GM19328 (cell line): ENCODE results near the gene WDFY4.

ENCODE experiments used
- ATAC-seq: cut with Tn5 transposase; IDR thresholded peaks from one replicate; pipeline ENCODE4 v1.9.1; 2021; ENCODE audit warnings: mild to moderate bottlenecking, moderate library complexity; ENCODE audit not compliant: unreplicated experiment

WDFY4 gene

DNA sequence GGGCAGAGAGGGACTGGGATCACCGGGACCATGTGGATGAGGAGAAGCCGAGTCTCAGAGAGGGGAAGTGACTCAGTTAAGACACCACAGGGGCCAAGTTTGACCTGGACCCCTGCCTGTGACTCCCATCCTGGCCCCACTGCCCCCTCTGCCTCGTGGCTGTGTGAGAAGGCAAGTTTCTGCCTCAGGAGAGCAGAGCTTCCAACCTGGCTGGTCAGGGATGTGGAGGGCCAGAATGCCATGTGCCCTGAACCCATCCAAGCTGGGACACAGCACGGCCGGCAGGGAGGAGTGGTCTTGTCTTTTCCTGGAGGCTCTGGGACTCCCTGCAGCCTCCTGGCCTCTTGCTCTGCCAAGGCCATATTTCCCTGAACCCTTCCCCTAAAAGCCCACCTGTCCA lies 19.5 kb downstream of the WDFY4 start:
- no peak for ATAC-seq

DNA sequence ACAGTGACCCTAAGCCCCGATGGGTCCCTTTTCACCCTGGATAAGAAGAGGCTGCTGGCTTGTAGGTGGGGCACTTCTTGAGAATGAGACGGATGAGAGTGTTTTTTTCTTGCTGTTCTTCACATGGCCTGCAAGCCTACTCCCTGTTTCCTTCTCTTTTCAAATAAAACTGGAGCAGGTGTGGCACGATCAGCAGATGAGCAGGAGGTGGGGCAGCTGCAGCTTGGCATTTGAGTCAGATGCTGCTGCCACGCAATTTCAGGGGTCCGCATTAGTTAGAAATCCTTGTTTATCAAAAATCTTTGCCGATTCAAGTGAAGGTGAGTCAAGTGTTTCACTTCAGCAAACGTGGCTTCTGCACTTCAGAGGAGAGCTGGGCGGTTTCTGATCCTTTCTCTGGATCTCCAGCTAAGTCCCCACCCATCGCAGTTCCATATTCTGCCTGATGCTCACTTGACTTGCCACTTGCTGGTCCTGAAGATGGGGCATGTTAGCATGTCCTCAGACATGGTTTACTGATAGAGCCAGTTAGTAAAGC lies 20.8 kb downstream of the WDFY4 start:
- no peak for ATAC-seq

GRCh38 chr10:48707472-48707871 lies 22.8 kb downstream of the WDFY4 start:
- ATAC-seq, result no peak

- ATAC-seq, result no peak
These were observed 23.5 kb downstream of the WDFY4 start for GRCh38 chr10:48708144-48708543.

GRCh38 chr10:48710647-48711275 lies 26.1 kb downstream of the WDFY4 start:
- no peak for ATAC-seq

GRCh38 chr10:48711830-48712229 lies 27.2 kb downstream of the WDFY4 start:
- no peak for ATAC-seq

- no peak for ATAC-seq
These were observed 29.4 kb downstream of the WDFY4 start for GRCh38 chr10:48714088-48714487.

DNA sequence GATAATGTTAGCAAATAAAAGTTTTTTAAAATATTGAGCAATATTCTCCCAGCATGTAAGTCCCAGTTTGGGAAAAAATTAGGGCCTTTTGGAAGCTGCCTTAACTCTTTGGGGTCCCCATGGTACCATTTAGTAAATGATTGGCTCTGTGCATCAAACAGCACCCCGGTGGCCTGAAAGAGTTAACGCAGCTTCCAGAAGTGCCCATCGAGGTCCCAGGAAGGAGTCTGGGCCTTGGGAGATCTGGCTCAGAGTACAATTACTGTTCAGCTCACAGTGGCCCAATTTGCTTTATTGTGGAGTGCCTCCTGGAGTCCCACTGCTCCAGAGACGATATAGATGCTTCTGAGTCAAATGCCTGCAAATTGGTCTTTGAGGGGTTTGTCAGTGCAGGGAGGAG lies 31.7 kb downstream of the WDFY4 start:
- ATAC-seq, result no peak

DNA sequence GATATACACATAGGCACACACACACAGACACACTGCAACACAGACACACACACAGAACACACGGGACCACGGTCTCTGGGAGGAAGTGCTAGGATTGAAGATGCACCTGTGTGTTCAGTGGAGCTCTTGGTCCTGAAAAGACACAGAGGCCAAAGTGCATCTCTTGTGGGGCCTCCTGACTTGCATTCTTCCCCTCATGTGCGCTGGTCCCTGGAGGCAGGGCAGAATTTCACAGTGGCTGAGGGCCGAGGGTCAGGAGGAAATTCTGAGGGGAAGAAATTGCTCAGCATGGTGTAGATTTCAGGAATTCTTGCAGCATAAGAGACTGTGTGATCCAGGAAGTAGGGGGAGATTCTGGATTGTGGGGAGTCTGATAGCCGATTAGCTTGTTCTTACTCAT lies 35.9 kb downstream of the WDFY4 start:
- no peak for ATAC-seq

GRCh38 chr10:48722153-48723145 lies 37.8 kb downstream of the WDFY4 start:
- ATAC-seq, result no peak

DNA sequence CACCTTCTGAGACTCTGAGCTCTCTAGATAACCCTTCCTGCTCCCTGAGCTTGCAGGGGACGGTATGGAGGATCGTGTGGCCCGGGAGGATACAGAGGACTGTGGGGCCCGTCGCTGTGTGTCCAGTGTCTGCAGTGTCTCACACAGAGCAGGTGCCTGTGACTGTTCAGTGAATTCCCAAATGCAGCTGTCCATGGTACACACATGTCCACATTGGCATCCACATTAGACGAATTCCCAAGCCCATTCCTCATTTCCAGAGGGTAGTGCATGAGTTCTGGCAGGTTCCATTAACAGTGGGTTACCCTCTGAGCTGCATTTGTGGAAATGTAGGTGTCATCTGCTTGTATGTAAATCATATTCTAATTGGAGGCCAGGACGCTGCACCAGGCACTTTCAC lies 39.5 kb downstream of the WDFY4 start:
- no peak for ATAC-seq

DNA sequence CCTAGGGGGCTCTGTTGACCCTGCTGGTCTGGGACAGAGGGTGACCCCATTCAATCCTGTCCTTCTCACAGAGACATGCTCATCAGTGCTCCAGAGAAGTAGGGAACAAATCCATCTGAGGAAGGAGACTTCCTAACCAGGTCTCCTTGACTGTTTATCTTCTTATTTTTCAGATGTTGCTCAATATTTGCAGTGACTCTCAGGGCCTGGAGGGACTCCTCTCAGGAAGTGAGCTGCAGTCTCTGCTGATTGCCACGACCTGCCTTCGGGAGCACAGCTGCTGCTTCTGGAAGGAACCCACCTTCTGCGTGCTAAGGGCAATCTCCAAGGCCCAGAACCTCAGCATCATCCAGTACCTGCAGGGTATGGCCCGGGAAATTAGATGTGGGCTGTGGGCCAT lies 41.0 kb downstream of the WDFY4 start:
- no peak for ATAC-seq

- no peak for ATAC-seq
These were observed 43.2 kb downstream of the WDFY4 start for GRCh38 chr10:48727866-48728265.

- no peak for ATAC-seq
These were observed 44.5 kb downstream of the WDFY4 start for GRCh38 chr10:48729222-48729621.

DNA sequence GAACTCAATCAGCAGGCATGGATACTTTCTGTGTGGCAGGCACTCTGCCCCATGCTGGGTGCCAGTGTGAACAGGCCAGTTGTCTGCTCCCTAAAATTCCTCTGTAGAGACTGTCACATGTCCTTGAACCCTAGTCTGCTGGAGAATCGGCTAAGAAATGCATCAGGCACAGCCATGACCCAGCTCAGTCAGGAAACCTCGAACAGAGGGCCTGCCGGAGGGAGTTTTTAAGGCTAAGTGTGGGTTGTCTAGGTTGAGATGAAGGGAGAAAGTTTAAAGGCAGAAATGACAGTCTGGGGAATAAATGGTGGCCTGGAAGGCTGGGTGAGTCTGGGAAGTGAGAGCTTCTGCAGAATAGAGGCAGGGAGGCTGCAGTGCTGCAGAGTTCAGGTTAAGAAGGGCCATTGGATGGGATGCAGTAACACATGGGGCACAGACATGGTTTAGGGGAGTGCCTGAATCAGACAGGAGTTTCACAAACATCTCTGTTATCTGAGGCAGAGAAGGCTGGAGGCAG lies 45.3 kb downstream of the WDFY4 start:
- no peak for ATAC-seq

DNA sequence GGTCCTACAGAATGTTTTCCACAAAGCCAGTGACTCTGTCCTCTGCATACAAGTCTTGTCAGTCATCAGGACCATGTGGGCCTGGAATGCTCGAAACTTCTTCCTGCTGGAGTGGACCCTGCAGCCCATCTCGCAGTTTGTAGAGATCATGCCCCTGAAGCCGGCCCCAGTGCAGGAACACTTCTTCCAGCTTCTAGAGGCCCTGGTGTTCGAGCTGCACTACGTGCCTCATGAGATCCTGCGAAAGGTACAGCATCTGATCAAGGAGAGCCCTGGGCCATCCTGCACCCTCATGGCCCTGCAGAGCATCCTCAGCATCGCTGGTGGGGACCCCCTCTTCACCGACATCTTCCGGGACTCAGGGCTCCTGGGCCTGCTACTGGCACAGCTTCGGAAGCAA lies 46.5 kb downstream of the WDFY4 start:
- ATAC-seq, result no peak

GRCh38 chr10:48731654-48732053 lies 47.0 kb downstream of the WDFY4 start:
- ATAC-seq, result no peak

- ATAC-seq, result no peak
These were observed 48.7 kb downstream of the WDFY4 start for GRCh38 chr10:48733329-48733728.

- no peak for ATAC-seq
These were observed 51.2 kb downstream of the WDFY4 start for GRCh38 chr10:48735836-48736390.

GRCh38 chr10:48736596-48736995 lies 51.9 kb downstream of the WDFY4 start:
- ATAC-seq, result no peak

GRCh38 chr10:48737886-48738285 lies 53.2 kb downstream of the WDFY4 start:
- no peak for ATAC-seq
